ENCODE results near the gene CABLES2.

The CABLES2 gene

GRCh38 chr20:62357681-62358080 lies 49.4 kb downstream of the CABLES2 start:
- DNase-seq = peak; percentile 29

- peak; percentile 58 for DNase-seq
Measured at GRCh38 chr20:62357187-62357667, 49.9 kb downstream of the CABLES2 start.

GRCh38 chr20:62356589-62357186 lies 50.4 kb downstream of the CABLES2 start:
- no peak for DNase-seq

GRCh38 chr20:62355878-62356588 lies 51.1 kb downstream of the CABLES2 start:
- DNase-seq = peak; percentile 61

- peak; percentile 36 for DNase-seq
Measured at GRCh38 chr20:62355516-62355877, 51.6 kb downstream of the CABLES2 start.

GRCh38 chr20:62354811-62355341 lies 52.2 kb downstream of the CABLES2 start:
- peak; percentile 20 for DNase-seq

GRCh38 chr20:62354031-62354808 lies 52.9 kb downstream of the CABLES2 start:
- DNase-seq = peak; percentile 15

GRCh38 chr20:62353289-62354030 lies 53.6 kb downstream of the CABLES2 start:
- DNase-seq = peak; percentile 18

- peak; percentile 35 for DNase-seq
Measured at GRCh38 chr20:62352402-62353288, 54.4 kb downstream of the CABLES2 start.

- DNase-seq = peak; percentile 17
Measured at GRCh38 chr20:62351469-62352401, 55.4 kb downstream of the CABLES2 start.

GRCh38 chr20:62350629-62351422 lies 56.3 kb downstream of the CABLES2 start:
- peak; percentile 19 for DNase-seq

- DNase-seq = peak; percentile 12
Measured at GRCh38 chr20:62350098-62350628, 56.9 kb downstream of the CABLES2 start.

GRCh38 chr20:62349556-62350097 lies 57.5 kb downstream of the CABLES2 start:
- no peak for DNase-seq

GRCh38 chr20:62348604-62349003 lies 58.5 kb downstream of the CABLES2 start:
- DNase-seq = no peak

GRCh38 chr20:62347445-62347844 lies 59.6 kb downstream of the CABLES2 start:
- no peak for DNase-seq

GRCh38 chr20:62347151-62347404 lies 60.0 kb downstream of the CABLES2 start:
- DNase-seq = no peak

GRCh38 chr20:62346398-62347150 lies 60.5 kb downstream of the CABLES2 start:
- DNase-seq = peak; percentile 17

GRCh38 chr20:62345681-62346370 lies 61.3 kb downstream of the CABLES2 start:
- DNase-seq = peak; percentile 16

All from right hindlimb (tissue), 1 donor.